Neuronal stem cell (in vitro differentiated cells): Measurements from ENCODE around the gene TBC1D16.

Experiments
- DNase-seq: peaks from one replicate; pipeline ENCODE4 v3.0.0-alpha.2; 2013; ENCODE audit warnings: low spot score
- H2AFZ ChIP-seq: one replicate; pipeline ENCODE4 v1.6.1; 2013; ENCODE audit warnings: mild to moderate bottlenecking, low read length, inconsistent platforms
- H2AK5ac ChIP-seq: 2 replicates; pipeline ENCODE4 v1.6.1; 2013; ENCODE audit warnings: low read depth, mild to moderate bottlenecking, inconsistent platforms, low read length, moderate library complexity, mixed read lengths
- H2BK120ac ChIP-seq: 2 replicates; pipeline ENCODE4 v1.6.1; 2013; ENCODE audit warnings: low read depth, mild to moderate bottlenecking, inconsistent platforms, low read length, moderate library complexity, mixed read lengths
- H2BK12ac ChIP-seq: one replicate; pipeline ENCODE4 v1.6.1; 2013; ENCODE audit warnings: low read length, inconsistent platforms
- H2BK15ac ChIP-seq: 2 replicates; pipeline ENCODE4 v1.6.1; 2013; ENCODE audit warnings: mild to moderate bottlenecking, low read length, inconsistent platforms, mixed read lengths
- H2BK5ac ChIP-seq: one replicate; pipeline ENCODE4 v1.6.1; 2013; ENCODE audit warnings: inconsistent platforms, mild to moderate bottlenecking, low read length, moderate library complexity
- H3K14ac ChIP-seq: one replicate; pipeline ENCODE4 v1.6.1; 2013; ENCODE audit warnings: low read length, inconsistent platforms
- H3K18ac ChIP-seq: 2 replicates; pipeline ENCODE4 v1.6.1; 2013; ENCODE audit warnings: low read length, inconsistent platforms
- H3K23ac ChIP-seq: 2 replicates; pipeline ENCODE4 v1.6.1; 2013; ENCODE audit warnings: low read depth, mild to moderate bottlenecking, mixed read lengths, low read length, inconsistent platforms; ENCODE audit not compliant: poor library complexity
- H3K27ac ChIP-seq: replicated peaks from 3 replicates; pipeline ENCODE4 v1.5.1; 2013; ENCODE audit warnings: low read length, inconsistent platforms
- H3K27me3 ChIP-seq, 3 experiments: 2 replicates each; pipeline ENCODE4 v1.6.1; 2013; ENCODE audit warnings: low read length in 3 of 3, mild to moderate bottlenecking in 2 of 3, inconsistent platforms in 1 of 3, low read depth in 1 of 3, mixed read lengths in 1 of 3, moderate library complexity in 1 of 3; ENCODE audit not compliant: control insufficient read depth in 3 of 3, insufficient read depth in 3 of 3
- H3K36me3 ChIP-seq, 2 donors: replicated peaks in 1 of 2; 2 replicates each; pipeline ENCODE4 v1.6.1; 2013; ENCODE audit warnings: low read length in 2 of 2; ENCODE audit not compliant: control insufficient read depth in 2 of 2, insufficient read depth in 2 of 2
- H3K4ac ChIP-seq: 2 replicates; pipeline ENCODE4 v1.6.1; 2013; ENCODE audit warnings: inconsistent platforms, mild to moderate bottlenecking, low read length, moderate library complexity
- H3K4me1 ChIP-seq, 2 donors: 1 replicate in 1 of 2; 2 replicates in 1 of 2; pipeline ENCODE4 v1.6.1; 2013; ENCODE audit warnings: low read length in 2 of 2, low read depth in 1 of 2; ENCODE audit not compliant: control insufficient read depth in 2 of 2, insufficient read depth in 1 of 2
- H3K4me2 ChIP-seq: one replicate; pipeline ENCODE4 v1.6.1; 2013; ENCODE audit warnings: mild to moderate bottlenecking, low read length, inconsistent platforms; ENCODE audit not compliant: insufficient read depth, poor library complexity, severe bottlenecking
- H3K4me3 ChIP-seq, 2 donors: 2 replicates each; pipeline ENCODE4 v1.5.1; 2013; ENCODE audit warnings: low read length in 2 of 2, mild to moderate bottlenecking in 2 of 2, inconsistent platforms in 1 of 2, moderate library complexity in 1 of 2
- H3K79me1 ChIP-seq: one replicate; pipeline ENCODE4 v1.6.1; 2013; ENCODE audit warnings: low read depth, mild to moderate bottlenecking, inconsistent platforms, low read length, moderate library complexity
- H3K9ac ChIP-seq: one replicate; pipeline ENCODE4 v1.6.1; 2013; ENCODE audit warnings: mild to moderate bottlenecking, low read depth, low read length, inconsistent platforms; ENCODE audit not compliant: poor library complexity
- H3K9me3 ChIP-seq, 2 donors: replicated peaks in 1 of 2; 2 replicates each; pipeline versions ENCODE3 to v1.6.1; 2013; ENCODE audit warnings: low read length in 2 of 2, mild to moderate bottlenecking in 2 of 2, inconsistent platforms in 1 of 2, low read depth in 1 of 2, mixed read lengths in 1 of 2, moderate library complexity in 1 of 2; ENCODE audit not compliant: control insufficient read depth in 2 of 2, insufficient read depth in 1 of 2
- H4K8ac ChIP-seq: one replicate; pipeline ENCODE4 v1.6.1; 2013; ENCODE audit warnings: low read depth, mild to moderate bottlenecking, inconsistent platforms, low read length, moderate library complexity
- H4K91ac ChIP-seq: one replicate; pipeline ENCODE4 v1.6.1; 2013; ENCODE audit warnings: low read length, low read depth, mild to moderate bottlenecking, inconsistent platforms; ENCODE audit not compliant: poor library complexity
- WGBS, 2 donors: extraction: QIAGEN DNeasy Blood & Tissue Kit; methylation state at CpG; one replicate each; pipeline ENCODE4 v1.1.7; 2013; ENCODE audit warnings: missing lambda C conversion rate in 2 of 2, mixed read lengths in 1 of 2; ENCODE audit not compliant: insufficient read length in 2 of 2, insufficient replicate concordance in 1 of 2; ENCODE audit errors: extremely low coverage in 2 of 2; 5-methylcytosine and 5-hydroxymethylcytosine counted together

Gene TBC1D16

DNA sequence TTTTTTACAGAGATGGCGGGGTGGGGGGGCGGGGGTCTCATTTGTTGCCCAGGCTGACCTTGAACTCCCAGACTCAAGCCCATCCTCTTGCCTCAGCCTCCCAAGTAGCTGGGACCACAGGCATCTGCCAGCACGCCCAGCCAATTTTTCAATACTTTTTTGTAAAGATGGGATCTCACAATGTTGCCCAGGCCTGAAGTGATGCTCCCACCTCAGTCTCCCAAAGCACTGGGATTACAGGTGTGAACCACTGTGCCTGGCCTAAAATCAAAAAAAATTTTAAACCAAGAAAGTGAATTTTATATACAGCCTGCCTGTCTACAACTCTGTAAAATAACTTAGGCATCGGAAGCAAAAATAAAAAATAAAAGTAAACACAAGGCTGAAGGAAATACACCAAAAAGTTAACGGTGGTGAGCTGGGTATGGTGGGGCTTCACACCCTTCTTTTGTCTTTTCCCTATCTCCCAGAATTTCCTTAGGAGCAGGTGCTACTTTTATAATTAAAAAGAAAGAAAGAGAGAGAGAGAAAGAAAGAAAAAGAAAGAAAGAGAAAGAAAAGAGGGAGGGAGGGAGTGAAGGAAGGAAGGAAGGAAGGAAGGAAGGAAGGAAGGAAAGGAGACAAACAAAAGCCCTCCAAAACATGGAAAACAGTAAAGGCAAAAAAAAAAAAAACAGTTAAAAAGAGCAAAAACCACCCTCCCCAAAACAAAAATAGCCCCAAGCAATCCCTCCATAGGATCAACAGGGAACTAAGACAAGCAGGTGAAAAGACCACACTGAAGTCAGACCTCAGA lies 51.4 kb downstream of the TBC1D16 start:
- H2BK5ac ChIP-seq, result no peak overlapping the region
- H3K4me2 ChIP-seq, result no peak overlapping the region
- no peak overlapping the region for H3K4ac ChIP-seq
- no peak overlapping the region for H2BK120ac ChIP-seq
- no peak overlapping the region for H4K91ac ChIP-seq
- no CpG with 5 or more reads among the region's 5 CpGs for WGBS, 2 donors
- H3K27me3 ChIP-seq, result no peaks in the 10 kb centered on the region
- peaks cover 3 to 17% of the 10 kb centered on the region in 2 donors for H3K4me1 ChIP-seq
- no peak for DNase-seq
- H3K79me1 ChIP-seq, result peaks cover 2% of the 10 kb centered on the region
- H2AK5ac ChIP-seq, result no peak overlapping the region
- no peak overlapping the region for H3K14ac ChIP-seq
- no peak overlapping the region for H2BK12ac ChIP-seq
- H4K8ac ChIP-seq, result no peak overlapping the region
- H3K4me3 ChIP-seq, result no peak overlapping the region
- no peak overlapping the region for H3K23ac ChIP-seq
- no peaks in the 10 kb centered on the region for H3K9me3 ChIP-seq
- H3K9ac ChIP-seq, result no peak overlapping the region
- H3K27ac ChIP-seq, result no peak overlapping the region
- H3K36me3 ChIP-seq, result peaks cover 0 to 21% of the 10 kb centered on the region in 2 donors
- H2BK15ac ChIP-seq, result no peak overlapping the region
- no peak overlapping the region for H2AFZ ChIP-seq
- no peak overlapping the region for H3K18ac ChIP-seq

DNA sequence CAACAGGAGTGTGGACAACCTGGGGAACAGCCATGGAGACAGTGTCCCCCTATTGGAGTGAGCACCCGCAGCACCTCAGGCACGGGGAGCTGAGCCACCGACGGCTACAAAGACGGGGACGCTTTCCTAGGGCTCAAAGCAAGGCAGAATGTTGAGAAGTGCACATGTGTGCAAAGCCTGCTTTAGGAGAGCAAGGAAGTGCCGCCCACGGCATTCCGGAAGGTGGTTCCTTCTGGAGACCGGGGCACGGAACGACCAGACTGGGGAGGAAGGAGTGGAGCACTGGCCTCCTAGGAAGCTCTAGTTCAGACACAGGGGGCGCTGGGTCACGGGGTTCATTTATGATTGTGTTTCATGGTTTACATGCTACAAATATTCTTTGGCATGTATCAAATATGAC lies 52.2 kb downstream of the TBC1D16 start:
- no peak overlapping the region for H4K8ac ChIP-seq
- H3K14ac ChIP-seq, result no peak overlapping the region
- no peak overlapping the region for H3K9ac ChIP-seq
- no peak overlapping the region for H2BK12ac ChIP-seq
- WGBS, 2 donors, result no CpG with 5 or more reads among the region's 14 CpGs
- no peaks in the 10 kb centered on the region for H3K9me3 ChIP-seq
- peaks cover under 1 to 28% of the 10 kb centered on the region in 2 donors for H3K36me3 ChIP-seq
- H3K27ac ChIP-seq, result no peak overlapping the region
- no peak overlapping the region for H2BK15ac ChIP-seq
- H3K23ac ChIP-seq, result no peak overlapping the region
- no peak overlapping the region for H2AK5ac ChIP-seq
- H3K4ac ChIP-seq, result no peak overlapping the region
- peak overlapping the region; percentile 2 for H3K18ac ChIP-seq
- DNase-seq, result no peak
- H4K91ac ChIP-seq, result no peak overlapping the region
- no peaks in the 10 kb centered on the region for H3K27me3 ChIP-seq
- H3K4me1 ChIP-seq, result peaks cover 3 to 17% of the 10 kb centered on the region in 2 donors
- no peak overlapping the region for H2AFZ ChIP-seq
- H2BK120ac ChIP-seq, result no peak overlapping the region
- peaks cover 2% of the 10 kb centered on the region for H3K79me1 ChIP-seq
- H3K4me2 ChIP-seq, result no peak overlapping the region
- H2BK5ac ChIP-seq, result no peak overlapping the region
- no peak overlapping the region for H3K4me3 ChIP-seq

DNA sequence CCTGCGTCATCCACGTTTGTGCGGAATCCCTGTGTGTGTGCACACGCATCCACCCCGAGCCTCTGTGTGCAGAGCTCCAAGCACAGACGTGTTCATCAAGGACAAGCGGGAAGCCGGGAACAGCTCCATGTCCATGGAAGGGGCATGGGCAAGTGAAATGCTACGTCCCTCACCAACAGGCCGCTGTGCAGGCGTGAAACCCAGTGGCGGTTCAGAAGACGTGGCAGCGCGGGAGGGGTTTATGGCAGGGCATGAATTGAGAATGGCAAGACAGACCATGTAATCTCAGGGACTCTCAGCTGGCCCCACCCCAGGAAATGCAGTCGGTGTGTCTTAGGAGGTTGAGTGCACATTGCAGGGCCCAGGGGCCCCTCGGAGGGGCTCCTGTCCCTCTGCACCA lies 52.7 kb downstream of the TBC1D16 start:
- WGBS, 2 donors, result no CpG with 5 or more reads among the region's 17 CpGs

DNA sequence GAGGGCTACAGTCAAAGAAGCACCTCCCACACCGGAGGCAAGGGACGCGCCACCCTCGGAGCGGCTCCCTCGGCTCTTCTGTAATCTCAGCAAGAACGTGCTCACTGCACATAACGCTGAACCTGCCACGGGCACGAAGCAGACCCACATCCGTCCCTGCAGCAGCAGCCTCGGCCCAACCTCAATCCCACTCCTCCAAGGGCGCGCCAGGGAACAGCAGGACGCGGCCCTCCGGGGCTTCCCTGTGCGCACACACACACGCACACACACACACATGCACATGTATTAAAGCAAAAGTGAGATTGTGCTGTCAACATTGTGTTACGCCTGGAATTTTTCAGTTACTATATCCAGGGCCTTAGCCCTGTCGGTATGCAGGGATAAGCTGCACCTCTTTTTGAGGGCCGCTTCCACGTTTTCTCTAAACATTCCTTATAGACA lies 54.0 kb downstream of the TBC1D16 start:
- Histone ChIP-seq H3K4me2 (no peak overlapping the region), H3K4me1 (peaks cover 0 to 17% of the 10 kb centered on the region in 2 donors), H3K4me3 (no peak overlapping the region), H4K91ac (no peak overlapping the region), H3K27ac (no peak overlapping the region), H3K18ac (peak overlapping the region; percentile 83), H2BK12ac (no peak overlapping the region), H4K8ac (no peak overlapping the region), H2BK15ac (no peak overlapping the region), H3K9ac (no peak overlapping the region), H2BK120ac (no peak overlapping the region), H3K23ac (no peak overlapping the region), H3K9me3 (no peaks in the 10 kb centered on the region), H2AK5ac (peak overlapping the region; percentile 11), H3K36me3 (peaks cover 1 to 41% of the 10 kb centered on the region in 2 donors), H2AFZ (no peak overlapping the region), H2BK5ac (no peak overlapping the region), H3K14ac (no peak overlapping the region), H3K4ac (no peak overlapping the region), H3K79me1 (no peaks in the 10 kb centered on the region), H3K27me3 (no peaks in the 10 kb centered on the region)
- no CpG with 5 or more reads among the region's 23 CpGs for WGBS, 2 donors
- no peak for DNase-seq

More for the DNA sequence above, 52.7 kb downstream of the TBC1D16 start:
- H3K23ac ChIP-seq, result no peak overlapping the region
- H3K27ac ChIP-seq, result no peak overlapping the region
- H3K9ac ChIP-seq, result peak overlapping the region; percentile 2
- H3K4me2 ChIP-seq, result no peak overlapping the region
- peaks cover 1 to 31% of the 10 kb centered on the region in 2 donors for H3K36me3 ChIP-seq
- H2BK120ac ChIP-seq, result no peak overlapping the region
- DNase-seq, result no peak
- H3K27me3 ChIP-seq, result no peaks in the 10 kb centered on the region
- H3K79me1 ChIP-seq, result no peaks in the 10 kb centered on the region
- peak overlapping the region; percentile 6 for H2AK5ac ChIP-seq
- no peak overlapping the region for H3K14ac ChIP-seq
- H4K91ac ChIP-seq, result no peak overlapping the region
- no peaks in the 10 kb centered on the region for H3K9me3 ChIP-seq
- H3K4ac ChIP-seq, result no peak overlapping the region
- H3K18ac ChIP-seq, result peak overlapping the region; percentile 4
- H2BK15ac ChIP-seq, result no peak overlapping the region
- H2AFZ ChIP-seq, result no peak overlapping the region
- H2BK12ac ChIP-seq, result no peak overlapping the region
- H3K4me1 ChIP-seq, result peaks cover 0 to 17% of the 10 kb centered on the region in 2 donors
- H3K4me3 ChIP-seq, result no peak overlapping the region
- H4K8ac ChIP-seq, result no peak overlapping the region
- no peak overlapping the region for H2BK5ac ChIP-seq
